H1 (cell line): ENCODE results near the gene MYCBP2. TPM values are rescaled to one million over a fixed set of nuclear protein-coding genes. Genes with fewer than 3 reads are reported as not detected.

Experiments used
- CEBPB ChIP-seq: IDR thresholded peaks from 2 replicates; pipeline ENCODE4 v1.6.1; 2012; ENCODE audit warnings: low read depth, low read length
- CHD7 ChIP-seq: fragments of 300-600 bp; sonication (generic); IDR thresholded peaks from 2 replicates; pipeline ENCODE4 v1.7.1; 2012; ENCODE audit warnings: low read length, moderate library complexity, mild to moderate bottlenecking, inconsistent platforms; ENCODE audit not compliant: insufficient replicate concordance
- CREB1 ChIP-seq: IDR thresholded peaks from 2 replicates; pipeline ENCODE4 v1.6.1; 2012; ENCODE audit warnings: inconsistent platforms
- FOSL1 ChIP-seq: IDR thresholded peaks from 2 replicates; pipeline ENCODE4 v1.6.1; 2011; ENCODE audit warnings: mild to moderate bottlenecking, low read depth, low read length, moderate library complexity; ENCODE audit not compliant: insufficient read depth
- HDAC2 ChIP-seq, 2 experiments: fragments of 300-600 bp in 1 of 2; sonication (generic) in 1 of 2; IDR thresholded peaks; 2 replicates each; pipeline ENCODE4 v1.6.1; 2011 to 2012; ENCODE audit warnings: low read depth in 2 of 2, low read length in 2 of 2, mild to moderate bottlenecking in 2 of 2, moderate library complexity in 2 of 2, borderline replicate concordance in 1 of 2, inconsistent platforms in 1 of 2
- KDM4A ChIP-seq: IDR thresholded peaks from one replicate; pipeline ENCODE4 v1.7.1; 2012; ENCODE audit warnings: low read depth, mild to moderate bottlenecking, moderate library complexity, low read length, inconsistent platforms; ENCODE audit not compliant: severe bottlenecking
- POLR2A ChIP-seq, 2 experiments: IDR thresholded peaks; 1 replicate in 1 of 2; 2 replicates in 1 of 2; pipeline ENCODE4 v1.6.1; 2011; ENCODE audit warnings: low read depth in 2 of 2, low read length in 2 of 2, mild to moderate bottlenecking in 2 of 2; ENCODE audit errors: control extremely low read depth in 1 of 2
- POLR2AphosphoS5 ChIP-seq: IDR thresholded peaks from 2 replicates; pipeline ENCODE4 v1.6.1; 2011; ENCODE audit warnings: low read depth, low read length
- SIX5 ChIP-seq: IDR thresholded peaks from 2 replicates; pipeline ENCODE4 v1.6.1; 2011; ENCODE audit warnings: mild to moderate bottlenecking, low read depth, low read length
- TAF1 ChIP-seq: IDR thresholded peaks from 2 replicates; pipeline ENCODE4 v1.6.1; 2011; ENCODE audit warnings: mild to moderate bottlenecking, low read depth, low read length
- polyA plus RNA-seq, 7 experiments: library from polyadenylated mRNA; depleted of rRNA in 3 of 7; stranded (reverse) in 5 of 7; unstranded in 2 of 7; fragments of >200 nt in 5 of 7; fragments of 200-250 nt in 2 of 7; gene quantifications; 1 replicate in 5 of 7; 2 replicates in 1 of 7; 4 replicates in 1 of 7; pipeline versions ENCODE4 v1.2.1 to v1.2.3, GENCODE V29; 2011 to 2013; ENCODE audit warnings: missing spikeins in 2 of 7, mixed read lengths in 2 of 7
- total RNA-seq: library from RNA; stranded (reverse); fragmentation: NEBNext Ultra II Directional; extraction: Animal tissue kit (Norgen Biotek cat#: 25700); gene quantifications from 2 replicates; pipeline ENCODE4 v1.2.1, GENCODE V29; 2021

MYCBP2 gene
- total and polyA plus RNA-seq, 2 of the 8 experiments (the other 6 are each of a cell fraction or from before 2014, with no cell fraction given), result 19.0 to 52.1 TPM

- no peak for TF ChIP-seq CHD7
- no peak for TF ChIP-seq POLR2AphosphoS5
- no peak for TF ChIP-seq KDM4A
- TF ChIP-seq CREB1, result no peak
- TF ChIP-seq SIX5, result no peak
- TF ChIP-seq POLR2A (IDR thresholded peaks at IDR 0.05; ENCODE audit: control extremely low read depth in 1 of 2, low read depth in 2 of 2, low read length in 2 of 2), result no peak
- no peak for TF ChIP-seq HDAC2 (IDR thresholded peaks at IDR 0.05; ENCODE audit: borderline replicate concordance in 1 of 2, low read depth in 2 of 2, low read length in 2 of 2)
- TF ChIP-seq TAF1, result no peak
- TF ChIP-seq FOSL1, result no peak
- TF ChIP-seq CEBPB, result no peak
These were observed 264.8 kb downstream of the MYCBP2 start (continued) for GRCh38 chr13:77062097-77062496.
